Stimulated activated CD8-positive, alpha-beta memory T cell treated with anti-CD3 and anti-CD28 coated beads, Interleukin-2, amount 100 ng/mL, for 1 hour (primary cell): ENCODE measurements around the gene CTSH.

Experiments
- DNase-seq, 2 donors: peaks; one replicate each; pipeline ENCODE4 v3.0.0-alpha.2; 2020; ENCODE audit warnings: low read depth in 2 of 2

The CTSH gene

GRCh38 chr15:78977591-78978347, 32.9 kb upstream of the CTSH start:
- no peak for DNase-seq

DNA sequence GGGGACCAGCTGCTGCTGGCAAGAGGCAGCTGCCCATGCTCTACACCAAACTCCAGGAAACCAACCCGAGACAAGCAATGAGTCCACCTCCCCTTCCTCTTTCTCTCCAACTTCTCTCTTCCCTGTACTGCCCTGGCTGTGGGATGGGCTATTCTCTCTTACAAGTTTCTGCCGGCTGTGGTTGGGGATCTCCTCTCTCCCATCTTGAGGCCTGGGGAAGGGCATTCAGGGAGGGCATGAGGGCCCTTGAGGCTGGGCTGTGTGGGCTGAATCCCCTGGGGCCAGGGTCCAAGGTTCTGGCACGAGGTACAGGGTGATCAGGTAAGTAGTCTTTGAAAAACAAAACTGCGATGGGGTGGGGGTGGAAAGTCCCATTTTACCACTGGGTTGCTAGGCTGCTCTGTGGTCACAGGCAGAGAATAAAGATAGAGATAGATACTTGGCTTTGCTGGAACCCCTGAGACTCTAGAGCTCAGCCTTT, 32.3 kb upstream of the CTSH start:
- DNase-seq: no peak

DNA sequence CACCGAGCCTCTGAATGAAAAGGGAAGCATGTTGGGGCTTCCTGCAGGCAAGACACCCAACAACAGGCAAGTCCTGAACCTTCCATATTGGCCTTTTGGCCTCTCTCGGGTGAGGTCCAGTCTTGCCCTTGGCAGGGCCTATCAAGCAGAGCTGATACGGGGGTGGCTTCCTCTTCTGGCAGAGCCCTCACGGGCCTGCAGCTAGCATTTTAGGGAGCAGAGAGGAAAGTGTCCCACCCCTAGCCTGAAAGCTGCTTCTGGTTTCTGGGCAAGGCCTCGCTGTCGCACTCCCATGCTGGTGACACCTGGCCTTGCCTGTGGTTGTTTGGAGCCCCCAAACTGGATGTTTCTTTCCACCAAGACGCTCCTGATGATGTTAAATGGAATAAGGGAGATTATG, 31.8 kb upstream of the CTSH start:
- no peak for DNase-seq

GRCh38 chr15:78974272-78974918, 29.5 kb upstream of the CTSH start:
- DNase-seq: no peak

GRCh38 chr15:78969687-78970349, 25.0 kb upstream of the CTSH start:
- DNase-seq: no peak

- DNase-seq: no peak
Measured at GRCh38 chr15:78968539-78969271, 23.9 kb upstream of the CTSH start.

GRCh38 chr15:78968114-78968513, 23.3 kb upstream of the CTSH start:
- DNase-seq: no peak

- DNase-seq: no peak
Measured at GRCh38 chr15:78960308-78960707, 15.5 kb upstream of the CTSH start.

DNA sequence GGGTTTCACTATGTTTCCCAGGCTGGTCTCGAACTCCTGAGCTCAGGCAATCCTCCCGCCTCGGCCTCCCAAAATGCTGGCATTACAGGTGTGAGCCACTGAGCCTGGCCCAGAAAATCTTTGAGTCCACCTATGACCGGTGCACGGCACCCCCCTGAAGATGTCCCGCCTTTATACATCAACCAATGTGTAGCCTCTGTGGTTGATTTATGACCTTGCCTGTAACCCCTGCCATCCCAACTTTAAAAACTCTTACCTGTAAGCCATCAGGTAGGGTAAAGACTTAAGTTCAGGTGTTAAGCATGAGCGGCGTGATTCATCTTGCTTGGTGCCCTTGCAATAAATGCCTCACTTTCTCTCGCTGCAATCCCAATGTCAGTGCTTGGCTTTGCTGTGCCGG, 14.5 kb upstream of the CTSH start:
- DNase-seq: no peak

DNA sequence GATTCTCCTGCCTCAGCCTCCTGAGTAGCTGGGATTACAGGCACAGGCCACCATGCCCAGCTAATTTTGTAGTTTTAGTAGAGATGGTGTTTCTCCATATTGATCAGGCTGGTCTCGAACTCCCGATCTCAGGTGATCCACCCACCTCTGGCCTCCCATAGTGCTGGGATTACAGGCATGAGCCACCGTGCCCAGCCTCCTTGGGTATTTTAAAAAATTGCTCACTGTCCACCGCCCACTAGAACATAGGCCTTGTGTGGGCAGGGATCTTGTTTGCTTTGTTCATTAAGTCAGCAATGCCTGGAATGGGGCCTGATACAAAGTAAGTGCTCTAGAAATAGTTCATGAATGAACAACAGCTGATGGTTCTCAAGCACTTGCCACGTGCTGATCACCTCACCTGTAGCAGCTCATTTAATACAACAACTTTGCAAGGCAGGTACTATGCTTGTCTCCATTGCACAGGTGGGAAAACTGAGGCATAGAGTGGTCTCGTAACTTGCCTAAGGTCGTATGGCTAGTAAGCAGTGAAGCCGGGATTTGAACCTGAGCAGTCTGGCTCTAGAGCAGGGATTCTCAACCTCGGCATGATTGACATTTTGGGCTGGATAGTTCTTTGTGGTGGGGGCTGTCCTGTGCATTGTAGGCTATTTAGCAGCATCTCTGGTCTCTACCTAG, 12.7 kb upstream of the CTSH start:
- DNase-seq: no peak

- no peak for DNase-seq
Measured at GRCh38 chr15:78956937-78957336, 12.1 kb upstream of the CTSH start.

GRCh38 chr15:78955355-78955754, 10.5 kb upstream of the CTSH start:
- no peak for DNase-seq

DNA sequence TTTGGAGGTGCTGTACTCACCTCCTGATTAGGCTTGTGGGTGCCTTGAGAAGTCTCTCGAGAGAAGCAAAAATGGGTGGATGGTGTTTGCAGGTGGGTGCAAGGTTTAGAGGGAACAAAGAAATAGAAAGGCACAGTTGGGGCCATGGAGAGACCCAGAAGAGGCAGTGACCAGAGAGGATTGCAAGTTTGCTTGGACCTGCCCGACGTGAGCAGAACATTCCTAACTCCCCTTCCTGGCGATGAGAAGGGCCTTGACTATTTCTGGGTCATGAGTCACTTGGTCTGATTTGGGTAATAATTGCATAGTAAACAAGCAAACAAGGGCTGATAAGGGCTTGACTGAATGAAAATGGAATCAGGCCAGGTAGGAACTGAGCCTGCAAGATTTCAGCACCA, 7.0 kb upstream of the CTSH start:
- no peak for DNase-seq

DNA sequence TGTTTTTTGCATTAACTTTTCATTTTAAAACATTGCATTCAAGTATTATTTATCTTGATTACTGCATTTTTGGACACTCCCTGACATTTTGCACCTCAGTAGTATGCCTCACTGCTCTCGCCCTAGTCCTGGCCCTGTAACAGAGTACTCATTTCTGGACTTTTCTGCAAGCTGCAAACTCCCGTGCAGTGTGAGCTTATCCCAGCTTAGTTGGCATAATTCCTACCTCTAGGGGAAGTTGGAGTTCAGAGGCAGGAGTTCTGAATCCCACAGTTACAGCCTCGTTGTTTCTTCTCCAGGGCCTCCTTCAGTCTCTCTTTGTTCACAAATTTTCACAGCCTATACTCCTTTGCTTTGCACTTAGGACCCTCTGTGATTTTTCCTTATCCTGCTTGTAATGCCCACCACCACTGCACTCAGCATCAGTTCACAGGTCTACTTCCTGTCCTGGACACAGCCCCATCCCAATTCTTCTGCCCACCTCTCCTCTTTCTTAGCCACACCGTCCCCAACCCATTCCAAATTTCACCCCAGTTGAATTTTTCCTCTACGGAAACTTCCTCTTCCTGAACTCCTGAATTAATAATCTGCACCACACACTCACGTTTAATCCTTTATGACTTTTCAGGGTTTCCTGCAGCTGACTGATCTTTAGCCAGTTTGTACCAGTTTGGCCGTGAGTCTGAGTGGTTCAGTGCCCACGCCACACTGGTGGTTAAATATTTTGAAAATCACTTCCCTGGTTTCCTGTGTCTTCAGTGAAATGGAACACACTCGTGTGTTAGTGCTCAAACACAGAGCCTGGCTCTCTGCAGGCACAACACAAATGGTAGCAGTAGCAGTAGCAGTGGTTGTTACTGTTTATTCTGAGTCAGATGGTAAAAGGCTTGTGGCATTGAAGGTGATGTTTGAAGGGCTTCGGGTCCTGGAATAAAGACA, 6.3 kb upstream of the CTSH start:
- DNase-seq: no peak

- no peak for DNase-seq
Measured at GRCh38 chr15:78950343-78950742, 5.5 kb upstream of the CTSH start.

DNA sequence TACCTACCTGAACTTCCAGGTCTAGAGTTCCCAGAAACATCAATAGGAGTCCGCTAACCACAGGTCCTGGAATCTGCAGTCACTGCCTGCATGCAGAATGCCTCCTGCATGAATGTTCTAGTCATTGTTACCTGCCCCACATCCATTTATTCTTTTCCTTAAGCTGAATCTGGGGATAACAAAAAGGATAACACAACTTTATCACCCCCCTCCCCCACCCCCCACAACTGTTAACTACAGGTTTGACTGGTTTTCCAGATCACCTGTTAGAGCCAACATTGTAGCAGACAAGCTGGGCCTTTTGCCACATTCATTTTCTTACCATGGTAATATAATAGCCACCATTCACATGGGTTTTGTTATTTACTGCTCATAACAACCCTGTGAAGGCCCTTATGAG, 4.6 kb upstream of the CTSH start:
- no peak for DNase-seq

- DNase-seq: no peak
Measured at GRCh38 chr15:78947506-78947905, 2.7 kb upstream of the CTSH start.

GRCh38 chr15:78946493-78946892, 1.6 kb upstream of the CTSH start:
- DNase-seq: no peak

GRCh38 chr15:78944202-78944625, 632 bp downstream of the CTSH start:
- no peak for DNase-seq

DNA sequence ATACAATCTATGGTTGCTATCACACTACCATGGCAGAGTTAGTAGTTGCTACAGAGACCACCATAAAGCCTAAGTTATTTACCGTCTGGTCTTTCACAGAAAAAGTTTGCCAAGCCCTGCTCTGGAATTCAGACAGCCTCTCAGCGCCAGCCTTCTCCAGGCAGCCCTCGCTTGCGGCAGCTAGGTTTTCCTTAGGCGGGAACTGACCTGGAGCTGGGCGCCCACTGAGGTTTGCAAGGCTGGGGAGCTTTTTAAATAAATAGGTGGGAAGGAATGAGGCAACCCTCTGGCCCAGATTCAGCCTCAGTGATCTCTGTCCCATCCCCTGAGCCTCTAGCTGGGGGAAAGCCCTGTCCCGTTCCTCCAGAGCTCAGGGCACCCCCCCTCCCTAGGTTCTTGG, 1.2 kb downstream of the CTSH start:
- no peak for DNase-seq

DNA sequence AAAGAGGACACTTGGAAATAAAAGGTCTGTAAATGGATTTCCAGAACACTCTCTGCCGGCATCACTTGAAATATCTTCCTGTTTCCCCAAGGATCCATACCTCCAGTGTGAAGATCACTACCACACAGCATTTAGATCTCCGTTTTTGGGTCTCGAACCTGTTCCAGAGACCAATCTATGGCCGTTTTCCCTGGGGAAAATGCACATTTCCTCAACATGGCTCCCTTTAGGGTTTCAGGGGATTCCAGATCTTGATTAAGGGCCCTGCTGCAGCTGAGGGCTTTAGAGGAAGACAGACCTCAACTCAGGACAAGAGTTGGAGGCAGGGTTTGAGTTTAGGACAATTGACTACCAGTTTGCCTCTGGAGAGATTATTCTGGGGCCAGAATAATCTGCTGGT, 2.1 kb downstream of the CTSH start:
- no peak for DNase-seq
